ENCODE results near the gene TOGARAM2.

TOGARAM2 gene

GRCh38 chr2:28982381-28982950 lies 1.4 kb downstream of the TOGARAM2 start:
- TF ChIP-seq GATA3 (IDR thresholded peaks at IDR 0.05; ENCODE audit: low read depth, low read length) (no peak), GATA2 (IDR thresholded peaks at IDR 0.05; ENCODE audit: low read depth, low read length) (0 out of 2 replicates have a peak, but pooled peaks have one; percentile 31)

GRCh38 chr2:28986429-28986828 lies 5.3 kb downstream of the TOGARAM2 start:
- no peak for TF ChIP-seq GATA3 (IDR thresholded peaks at IDR 0.05; ENCODE audit: low read depth, low read length)
- TF ChIP-seq GATA2 (IDR thresholded peaks at IDR 0.05; ENCODE audit: low read depth, low read length) = no peak

GRCh38 chr2:28989973-28990372 lies 8.9 kb downstream of the TOGARAM2 start:
- no peak for TF ChIP-seq GATA3 (IDR thresholded peaks at IDR 0.05; ENCODE audit: low read depth, low read length)
- TF ChIP-seq GATA2 (IDR thresholded peaks at IDR 0.05; ENCODE audit: low read depth, low read length) = no peak

GRCh38 chr2:28990445-28990844 lies 9.3 kb downstream of the TOGARAM2 start:
- TF ChIP-seq GATA2 (IDR thresholded peaks at IDR 0.05; ENCODE audit: low read depth, low read length) (no peak), GATA3 (IDR thresholded peaks at IDR 0.05; ENCODE audit: low read depth, low read length) (no peak)

GRCh38 chr2:28991021-28991420 lies 9.9 kb downstream of the TOGARAM2 start:
- TF ChIP-seq GATA3 (IDR thresholded peaks at IDR 0.05; ENCODE audit: low read depth, low read length) = no peak
- no peak for TF ChIP-seq GATA2 (IDR thresholded peaks at IDR 0.05; ENCODE audit: low read depth, low read length)

- no peak for TF ChIP-seq GATA2 (IDR thresholded peaks at IDR 0.05; ENCODE audit: low read depth, low read length)
- no peak for TF ChIP-seq GATA3 (IDR thresholded peaks at IDR 0.05; ENCODE audit: low read depth, low read length)
These were observed 10.4 kb downstream of the TOGARAM2 start for GRCh38 chr2:28991460-28991859.

- TF ChIP-seq GATA2 (IDR thresholded peaks at IDR 0.05; ENCODE audit: low read depth, low read length) (no peak), GATA3 (IDR thresholded peaks at IDR 0.05; ENCODE audit: low read depth, low read length) (no peak)
These were observed 12.3 kb downstream of the TOGARAM2 start for GRCh38 chr2:28993206-28993960.

- TF ChIP-seq GATA3 (IDR thresholded peaks at IDR 0.05; ENCODE audit: low read depth, low read length) (no peak), GATA2 (IDR thresholded peaks at IDR 0.05; ENCODE audit: low read depth, low read length) (no peak)
These were observed 13.0 kb downstream of the TOGARAM2 start for GRCh38 chr2:28994074-28994473.

- no peak for TF ChIP-seq GATA3 (IDR thresholded peaks at IDR 0.05; ENCODE audit: low read depth, low read length)
- peak; percentile 50 for TF ChIP-seq GATA2 (IDR thresholded peaks at IDR 0.05; ENCODE audit: low read depth, low read length)
These were observed 13.6 kb downstream of the TOGARAM2 start for GRCh38 chr2:28994679-28995078.

- TF ChIP-seq GATA3 (IDR thresholded peaks at IDR 0.05; ENCODE audit: low read depth, low read length) (no peak), GATA2 (IDR thresholded peaks at IDR 0.05; ENCODE audit: low read depth, low read length) (no peak)
These were observed 15.0 kb downstream of the TOGARAM2 start for GRCh38 chr2:28995765-28996750.

- no peak for TF ChIP-seq GATA2 (IDR thresholded peaks at IDR 0.05; ENCODE audit: low read depth, low read length)
- no peak for TF ChIP-seq GATA3 (IDR thresholded peaks at IDR 0.05; ENCODE audit: low read depth, low read length)
These were observed 16.2 kb downstream of the TOGARAM2 start for GRCh38 chr2:28997237-28997846.

- TF ChIP-seq GATA3 (IDR thresholded peaks at IDR 0.05; ENCODE audit: low read depth, low read length) (no peak), GATA2 (IDR thresholded peaks at IDR 0.05; ENCODE audit: low read depth, low read length) (no peak)
These were observed 17.0 kb downstream of the TOGARAM2 start for GRCh38 chr2:28997847-28998735.

GRCh38 chr2:29000481-29000880 lies 19.4 kb downstream of the TOGARAM2 start:
- TF ChIP-seq GATA2 (IDR thresholded peaks at IDR 0.05; ENCODE audit: low read depth, low read length) = no peak
- TF ChIP-seq GATA3 (IDR thresholded peaks at IDR 0.05; ENCODE audit: low read depth, low read length) = no peak
